Measurements from ENCODE around the gene SSUH2.

GRCh38 chr3:8579096-8579495, 65.5 kb downstream of the SSUH2 start:
- TF ChIP-seq CTCF (IDR thresholded peaks at IDR 0.05): no peak
- TF ChIP-seq POLR2A (IDR thresholded peaks at IDR 0.05): no peak
